MCF 10A (cell line): Measurements from ENCODE around the gene APOC1. TPM values are rescaled to one million over a fixed set of nuclear protein-coding genes. Genes with fewer than 3 reads are reported as not detected.

ENCODE experiments used
- BruUV-seq: library from RNA; stranded (reverse); fragments of 400-500 nt; replicated peaks from 2 replicates; lab custom pipeline; 2021; lab: Mats Ljungman, UMichigan
- CTCF ChIA-PET: fragments of 300-600 bp; sonication (Branson Sonifier 250); formaldehyde crosslinking; extraction: SDS; loops from one replicate; lab custom pipeline; 2021; ENCODE audit warnings: antibody characterized with exemption, inconsistent platforms; lab: Yijun Ruan, JAX
- POLR2A ChIA-PET: fragments of 300-600, 350-650 bp; sonication (Branson Sonifier 250); formaldehyde crosslinking; extraction: SDS; loops from one replicate; lab custom pipeline; 2020; ENCODE audit warnings: antibody characterized with exemption, inconsistent platforms; lab: Yijun Ruan, JAX
- DNase-seq: peaks from one replicate; pipeline ENCODE4 v3.0.0-alpha.2; 2018; ENCODE audit not compliant: unreplicated experiment
- H3K27ac Mint-ChIP-seq: one replicate; pipeline ENCODE4 v1.8.0; 2022; ENCODE audit warnings: mild to moderate bottlenecking, low read depth, mixed read lengths; ENCODE audit not compliant: unreplicated experiment
- H3K27me3 Mint-ChIP-seq: one replicate; pipeline ENCODE4 v1.8.0; 2022; ENCODE audit warnings: mixed read lengths; ENCODE audit not compliant: insufficient read depth, unreplicated experiment
- H3K36me3 Mint-ChIP-seq: one replicate; pipeline ENCODE4 v1.8.0; 2022; ENCODE audit warnings: mild to moderate bottlenecking, moderate library complexity, mixed read lengths; ENCODE audit not compliant: insufficient read depth, unreplicated experiment
- H3K4me1 Mint-ChIP-seq: one replicate; pipeline ENCODE4 v1.8.0; 2022; ENCODE audit warnings: mixed read lengths; ENCODE audit not compliant: insufficient read depth, unreplicated experiment
- H3K4me3 Mint-ChIP-seq: one replicate; pipeline ENCODE4 v1.8.0; 2022; ENCODE audit warnings: mild to moderate bottlenecking, moderate library complexity, mixed read lengths; ENCODE audit not compliant: unreplicated experiment
- H3K9me3 Mint-ChIP-seq: one replicate; pipeline ENCODE4 v1.8.0; 2022; ENCODE audit warnings: mixed read lengths; ENCODE audit not compliant: unreplicated experiment
- intact Hi-C: fragments of 100-400 bp; cut with micrococcal nuclease; formaldehyde crosslinking; loops from 2 replicates; pipeline ENCODE4 v1.14.1; 2022
- total RNA-seq: library from RNA; stranded (reverse); gene quantifications from 2 replicates; pipeline ENCODE4 v1.2.3, GENCODE V29; 2022
- TF ChIP-seq, protein P1 (sequence below): fragments of 200-600 bp; IDR thresholded peaks from one replicate; pipeline ENCODE4 v1.8.0; 2022; ENCODE audit warnings: antibody characterized with exemption, mild to moderate bottlenecking; ENCODE audit not compliant: unreplicated experiment

APOC1 gene
- total RNA-seq, 1 experiment from 2014 or later, result 1.1 TPM

DNA sequence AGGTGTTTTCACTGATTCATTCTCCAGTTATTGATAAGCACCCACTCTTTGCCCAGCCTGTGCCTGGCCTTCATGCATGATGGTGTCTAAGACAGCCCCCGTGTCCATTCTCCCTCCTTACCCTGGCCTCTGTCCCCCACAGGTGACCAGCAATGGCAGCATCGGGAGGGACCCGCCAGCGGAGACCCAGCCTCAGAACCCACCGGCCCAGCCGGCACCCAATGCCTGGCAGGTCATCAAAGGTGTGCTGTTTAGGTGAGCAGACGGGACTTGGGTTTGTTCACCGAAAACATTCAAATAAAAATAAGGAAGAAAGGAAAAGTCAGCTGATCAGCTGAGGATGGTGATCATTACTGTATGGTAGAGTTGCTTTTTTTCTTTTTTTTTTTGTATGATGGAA lies 47.4 kb downstream of the APOC1 start:
- ChIA-PET CTCF (interaction anchor here (0.5 to 2.6 kb wide), 2 partner anchors 10 to 92 kb away, joined by 3 to 14 read pairs; no protein-coding TSS in a partner anchor), POLR2A (no interaction called here)
- no TSS peak for BruUV-seq
- intact Hi-C loops, result no loop called here
- TF ChIP-seq, protein P1, sequence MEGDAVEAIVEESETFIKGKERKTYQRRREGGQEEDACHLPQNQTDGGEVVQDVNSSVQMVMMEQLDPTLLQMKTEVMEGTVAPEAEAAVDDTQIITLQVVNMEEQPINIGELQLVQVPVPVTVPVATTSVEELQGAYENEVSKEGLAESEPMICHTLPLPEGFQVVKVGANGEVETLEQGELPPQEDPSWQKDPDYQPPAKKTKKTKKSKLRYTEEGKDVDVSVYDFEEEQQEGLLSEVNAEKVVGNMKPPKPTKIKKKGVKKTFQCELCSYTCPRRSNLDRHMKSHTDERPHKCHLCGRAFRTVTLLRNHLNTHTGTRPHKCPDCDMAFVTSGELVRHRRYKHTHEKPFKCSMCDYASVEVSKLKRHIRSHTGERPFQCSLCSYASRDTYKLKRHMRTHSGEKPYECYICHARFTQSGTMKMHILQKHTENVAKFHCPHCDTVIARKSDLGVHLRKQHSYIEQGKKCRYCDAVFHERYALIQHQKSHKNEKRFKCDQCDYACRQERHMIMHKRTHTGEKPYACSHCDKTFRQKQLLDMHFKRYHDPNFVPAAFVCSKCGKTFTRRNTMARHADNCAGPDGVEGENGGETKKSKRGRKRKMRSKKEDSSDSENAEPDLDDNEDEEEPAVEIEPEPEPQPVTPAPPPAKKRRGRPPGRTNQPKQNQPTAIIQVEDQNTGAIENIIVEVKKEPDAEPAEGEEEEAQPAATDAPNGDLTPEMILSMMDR, result no peak
- H3K4me3 Mint-ChIP-seq, result no peak overlapping the region
- H3K27ac Mint-ChIP-seq, result peak overlapping the region; percentile 18
- peaks cover 72% of the 10 kb centered on the region for H3K36me3 Mint-ChIP-seq
- H3K9me3 Mint-ChIP-seq, result no peaks in the 10 kb centered on the region
- no peak for DNase-seq
- no peaks in the 10 kb centered on the region for H3K27me3 Mint-ChIP-seq
- H3K4me1 Mint-ChIP-seq, result peaks cover 16% of the 10 kb centered on the region

DNA sequence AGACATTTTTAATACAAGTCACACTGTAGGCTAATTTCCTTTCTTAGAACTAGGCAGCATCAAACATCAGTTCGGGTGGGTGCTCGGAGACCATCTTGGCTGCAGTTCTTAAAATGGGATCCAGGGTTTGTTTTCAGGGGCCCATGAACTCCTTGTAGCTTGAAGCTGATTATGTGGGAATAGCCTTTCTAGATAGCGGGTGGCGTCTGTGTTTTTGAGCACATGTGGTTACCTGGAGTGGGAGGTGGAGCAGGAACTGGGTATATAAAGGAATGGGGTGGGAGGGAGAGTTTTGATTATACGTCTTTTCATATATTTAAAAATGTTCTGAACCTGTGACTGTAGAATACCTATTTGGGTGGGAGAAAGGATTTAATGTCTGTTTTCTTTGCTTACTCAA lies 53.7 kb downstream of the APOC1 start:
- ChIA-PET POLR2A (no interaction called here), CTCF (interaction anchor here (0.6 to 1.3 kb wide), 2 partner anchors 92 to 404 kb away, joined by 4 to 5 read pairs; no protein-coding TSS in a partner anchor)
- no peaks in the 10 kb centered on the region for H3K27me3 Mint-ChIP-seq
- DNase-seq, result no peak
- no peaks in the 10 kb centered on the region for H3K9me3 Mint-ChIP-seq
- intact Hi-C loops, result no loop called here
- TF ChIP-seq, protein P1, result no peak
- no peaks in the 10 kb centered on the region for H3K4me1 Mint-ChIP-seq
- no peak overlapping the region for H3K27ac Mint-ChIP-seq
- no peak overlapping the region for H3K4me3 Mint-ChIP-seq
- no TSS peak for BruUV-seq
- peaks cover 70% of the 10 kb centered on the region for H3K36me3 Mint-ChIP-seq

DNA sequence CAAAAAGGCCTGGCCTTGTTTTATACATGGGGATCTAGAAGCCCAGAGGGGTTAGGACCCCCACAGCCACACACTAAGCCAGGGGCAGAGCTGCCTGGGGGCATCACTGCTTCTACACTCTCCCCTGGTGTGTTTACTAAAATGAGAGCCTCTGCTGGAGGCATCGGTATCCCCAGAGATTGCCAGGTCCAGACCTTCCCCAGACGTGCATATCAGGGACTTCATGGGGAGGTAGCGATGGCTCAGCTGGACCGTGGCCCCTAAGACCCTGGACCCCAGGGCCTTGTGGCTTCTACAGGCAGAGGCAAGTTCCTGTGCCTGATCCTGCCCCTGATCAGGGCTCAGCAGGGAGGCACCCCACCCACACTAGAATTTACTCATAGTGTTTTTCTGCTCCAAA lies 54.3 kb downstream of the APOC1 start:
- DNase-seq, result no peak
- H3K36me3 Mint-ChIP-seq, result peaks cover 70% of the 10 kb centered on the region
- no peaks in the 10 kb centered on the region for H3K27me3 Mint-ChIP-seq
- intact Hi-C loops, result no loop called here
- H3K9me3 Mint-ChIP-seq, result no peaks in the 10 kb centered on the region
- ChIA-PET POLR2A (no interaction called here), CTCF (interaction anchor here (0.6 to 1.6 kb wide), 3 partner anchors 9 to 404 kb away, joined by 4 to 5 read pairs (median 5); no protein-coding TSS in a partner anchor)
- H3K4me3 Mint-ChIP-seq, result no peak overlapping the region
- no peak overlapping the region for H3K27ac Mint-ChIP-seq
- TF ChIP-seq, protein P1, result no peak
- no peaks in the 10 kb centered on the region for H3K4me1 Mint-ChIP-seq
- BruUV-seq, result no TSS peak

Other genes with a start within 250 kb of the APOC1 start
- 13.2 and 25.6 TPM in 2 replicates for gene CEACAM19, start 243.1 kb upstream of the APOC1 start, total RNA-seq
- gene CEACAM16, start 215.5 kb upstream of the APOC1 start, total RNA-seq, result not detected in 2 replicates
- gene BCL3, start 165.9 kb upstream of the APOC1 start, total RNA-seq, result 24.4 and 32.1 TPM in 2 replicates
- 9.6 and 14.6 TPM in 2 replicates for gene CBLC, start 136.7 kb upstream of the APOC1 start, total RNA-seq
- 2.9 and 5.0 TPM in 2 replicates for gene BCAM, start 105.5 kb upstream of the APOC1 start, total RNA-seq
- gene NECTIN2, start 68.3 kb upstream of the APOC1 start, total RNA-seq, result 46.5 and 56.7 TPM in 2 replicates
- gene TOMM40, start 23.4 kb upstream of the APOC1 start, total RNA-seq, result 69.7 and 114 TPM in 2 replicates
- gene APOE, start 8.8 kb upstream of the APOC1 start, total RNA-seq, result 3.3 and 7.0 TPM in 2 replicates
- gene APOC4, start 27.6 kb downstream of the APOC1 start, total RNA-seq, result not detected in 2 replicates
- not detected in 2 replicates for gene APOC2, start 31.4 kb downstream of the APOC1 start, total RNA-seq
- gene CLPTM1, start 40.8 kb downstream of the APOC1 start, total RNA-seq, result 91.3 and 101 TPM in 2 replicates
- gene RELB, start 86.9 kb downstream of the APOC1 start, total RNA-seq, result 27.0 and 39.8 TPM in 2 replicates
- 71.7 and 83.5 TPM in 2 replicates for gene CLASRP, start 124.4 kb downstream of the APOC1 start, total RNA-seq
- gene ZNF296, start 161.9 kb downstream of the APOC1 start, total RNA-seq, result 2.0 and 2.7 TPM in 2 replicates
- gene GEMIN7, start 164.7 kb downstream of the APOC1 start, total RNA-seq, result 21.0 and 21.8 TPM in 2 replicates
- 22.0 and 22.5 TPM in 2 replicates for gene PPP1R37, start 178.6 kb downstream of the APOC1 start, total RNA-seq
- gene NKPD1, start 246.4 kb downstream of the APOC1 start, total RNA-seq, result 0.09 and 0.22 TPM in 2 replicates